ENCODE measurements around the gene MTMR1. TPM values are rescaled to one million over a fixed set of nuclear protein-coding genes. Genes with fewer than 3 reads are reported as not detected.
A peak's percentile ranks its signal among the peaks of the same experiment; 100 is the strongest.

Gene MTMR1
- total and polyA plus RNA-seq, 3 experiments from 2014 or later = 30.9 to 39.7 (median 38.2) TPM

- Mint-ChIP-seq H3K36me3 (peaks cover 0 to 19% (median 0%) of the 10 kb centered on the region in 3 donors), H3K4me3 (no peak overlapping the region), H3K9me3 (no peaks in the 10 kb centered on the region), H3K27me3 (no peaks in the 10 kb centered on the region), H3K27ac (peak overlapping the region in 4 of 8 donors; percentile 7 to 37 (median 30)), H3K4me1 (peaks cover 13 to 53% (median 44%) of the 10 kb centered on the region in 3 donors)
- DNase-seq = no peak
- Histone ChIP-seq H3K36me3 (ENCODE audit: insufficient read depth, low read length) (no peaks in the 10 kb centered on the region), H3K4me1 (ENCODE audit: insufficient read depth, low read length) (no peaks in the 10 kb centered on the region), H3K27me3 (ENCODE audit: insufficient read depth, low read length, poor library complexity, severe bottlenecking) (no peaks in the 10 kb centered on the region), H3K9me3 (ENCODE audit: low read length) (no peaks in the 10 kb centered on the region), H3K27ac (ENCODE audit: low read depth, low read length) (no peak overlapping the region), H3K4me3 (ENCODE audit: low read length) (no peak overlapping the region)
- POLR2A ChIA-PET = interaction anchor here (1.0 kb wide), 1 partner anchor 21 kb away, joined by 3 read pairs; no protein-coding TSS in a partner anchor
- CTCF ChIA-PET = interaction anchor here (0.9 to 1.9 kb wide), 5 partner anchors 19 to 775 kb away, joined by 3 to 12 read pairs (median 4); no protein-coding TSS in a partner anchor
These were observed 22.0 kb downstream of the MTMR1 start for GRCh38 chrX:150715184-150715583.

- ChIA-PET CTCF (interaction anchor here (0.6 to 2.1 kb wide), 2 partner anchors 26 to 36 kb away, joined by 3 to 7 read pairs; no protein-coding TSS in a partner anchor), POLR2A (no interaction called here)
- H3K27me3 ChIP-seq (ENCODE audit: insufficient read depth, low read length, poor library complexity, severe bottlenecking) = no peaks in the 10 kb centered on the region
- DNase-seq = no peak
- peaks cover 0 to 44% (median 3%) of the 10 kb centered on the region in 3 donors for H3K36me3 Mint-ChIP-seq
- no peak overlapping the region for H3K4me3 ChIP-seq (ENCODE audit: low read length)
- peaks cover 20 to 53% (median 44%) of the 10 kb centered on the region in 3 donors for H3K4me1 Mint-ChIP-seq
- H3K4me1 ChIP-seq (ENCODE audit: insufficient read depth, low read length) = no peaks in the 10 kb centered on the region
- no peak overlapping the region for H3K27ac Mint-ChIP-seq
- H3K36me3 ChIP-seq (ENCODE audit: insufficient read depth, low read length) = no peaks in the 10 kb centered on the region
- H3K9me3 ChIP-seq (ENCODE audit: low read length) = no peaks in the 10 kb centered on the region
- no peaks in the 10 kb centered on the region for H3K9me3 Mint-ChIP-seq
- no peak overlapping the region for H3K27ac ChIP-seq (ENCODE audit: low read depth, low read length)
- H3K4me3 Mint-ChIP-seq = no peak overlapping the region
- H3K27me3 Mint-ChIP-seq = no peaks in the 10 kb centered on the region
These were observed 26.4 kb downstream of the MTMR1 start for GRCh38 chrX:150719621-150720020.

GRCh38 chrX:150729956-150730355 lies 36.8 kb downstream of the MTMR1 start:
- Mint-ChIP-seq H3K4me3 (no peak overlapping the region), H3K27ac (no peak overlapping the region), H3K36me3 (peaks cover 0 to 82% (median 6%) of the 10 kb centered on the region in 3 donors), H3K9me3 (no peaks in the 10 kb centered on the region), H3K27me3 (peaks cover 0 to 2% of the 10 kb centered on the region in 2 donors), H3K4me1 (peaks cover 4 to 24% (median 4%) of the 10 kb centered on the region in 3 donors)
- H3K4me1 ChIP-seq (ENCODE audit: insufficient read depth, low read length) = no peaks in the 10 kb centered on the region
- peaks cover 33% of the 10 kb centered on the region for H3K36me3 ChIP-seq (ENCODE audit: insufficient read depth, low read length)
- CTCF ChIA-PET = interaction anchor here (0.7 kb wide), 1 partner anchor 13 kb away, joined by 3 read pairs; no protein-coding TSS in a partner anchor
- no peaks in the 10 kb centered on the region for H3K27me3 ChIP-seq (ENCODE audit: insufficient read depth, low read length, poor library complexity, severe bottlenecking)
- H3K9me3 ChIP-seq (ENCODE audit: low read length) = no peaks in the 10 kb centered on the region
- no peak for DNase-seq
- no peak overlapping the region for H3K4me3 ChIP-seq (ENCODE audit: low read length)
- no peak overlapping the region for H3K27ac ChIP-seq (ENCODE audit: low read depth, low read length)
- POLR2A ChIA-PET = no interaction called here

- no peaks in the 10 kb centered on the region for H3K27me3 ChIP-seq (ENCODE audit: insufficient read depth, low read length, poor library complexity, severe bottlenecking)
- H3K4me3 ChIP-seq (ENCODE audit: low read length) = no peak overlapping the region
- Mint-ChIP-seq H3K4me3 (no peak overlapping the region), H3K36me3 (peaks cover 0 to 82% (median 8%) of the 10 kb centered on the region in 3 donors), H3K9me3 (no peaks in the 10 kb centered on the region), H3K27ac (no peak overlapping the region), H3K4me1 (peaks cover 6 to 24% (median 11%) of the 10 kb centered on the region in 3 donors), H3K27me3 (peaks cover 0 to 2% of the 10 kb centered on the region in 2 donors)
- H3K36me3 ChIP-seq (ENCODE audit: insufficient read depth, low read length) = peaks cover 33% of the 10 kb centered on the region
- CTCF ChIA-PET = no interaction called here
- POLR2A ChIA-PET = no interaction called here
- H3K27ac ChIP-seq (ENCODE audit: low read depth, low read length) = no peak overlapping the region
- no peak for DNase-seq
- no peaks in the 10 kb centered on the region for H3K4me1 ChIP-seq (ENCODE audit: insufficient read depth, low read length)
- no peaks in the 10 kb centered on the region for H3K9me3 ChIP-seq (ENCODE audit: low read length)
These were observed 37.5 kb downstream of the MTMR1 start for GRCh38 chrX:150730719-150731118.

- H3K36me3 ChIP-seq (ENCODE audit: insufficient read depth, low read length) = peaks cover 33% of the 10 kb centered on the region
- H3K9me3 Mint-ChIP-seq = no peaks in the 10 kb centered on the region
- POLR2A ChIA-PET = no interaction called here
These were observed 38.6 kb downstream of the MTMR1 start for GRCh38 chrX:150731795-150732194.

GRCh38 chrX:150736475-150736874 lies 43.3 kb downstream of the MTMR1 start:
- Mint-ChIP-seq H3K36me3 (peaks cover 0 to 93% (median 11%) of the 10 kb centered on the region in 3 donors), H3K27me3 (peaks cover 0 to 2% of the 10 kb centered on the region in 2 donors), H3K9me3 (no peaks in the 10 kb centered on the region), H3K4me3 (peak overlapping the region in 2 of 7 donors; percentile 16 to 64), H3K4me1 (peaks cover 12 to 26% (median 23%) of the 10 kb centered on the region in 3 donors), H3K27ac (peak overlapping the region; percentile 5 to 76 (median 62))
- H3K27me3 ChIP-seq (ENCODE audit: insufficient read depth, low read length, poor library complexity, severe bottlenecking) = no peaks in the 10 kb centered on the region
- no peak for DNase-seq
- POLR2A ChIA-PET = no interaction called here
- peaks cover 21% of the 10 kb centered on the region for H3K36me3 ChIP-seq (ENCODE audit: insufficient read depth, low read length)
- no peak overlapping the region for H3K27ac ChIP-seq (ENCODE audit: low read depth, low read length)
- CTCF ChIA-PET = no interaction called here
- no peaks in the 10 kb centered on the region for H3K4me1 ChIP-seq (ENCODE audit: insufficient read depth, low read length)
- H3K9me3 ChIP-seq (ENCODE audit: low read length) = no peaks in the 10 kb centered on the region
- H3K4me3 ChIP-seq (ENCODE audit: low read length) = no peak overlapping the region

More at GRCh38 chrX:150731795-150732194, 38.6 kb downstream of the MTMR1 start:
- Histone ChIP-seq H3K27ac (ENCODE audit: low read depth, low read length) (no peak overlapping the region), H3K4me1 (ENCODE audit: insufficient read depth, low read length) (no peaks in the 10 kb centered on the region), H3K9me3 (ENCODE audit: low read length) (no peaks in the 10 kb centered on the region), H3K27me3 (ENCODE audit: insufficient read depth, low read length, poor library complexity, severe bottlenecking) (no peaks in the 10 kb centered on the region), H3K4me3 (ENCODE audit: low read length) (no peak overlapping the region)
- no peak overlapping the region for H3K27ac Mint-ChIP-seq
- H3K4me3 Mint-ChIP-seq = no peak overlapping the region
- peaks cover 0 to 84% (median 8%) of the 10 kb centered on the region in 3 donors for H3K36me3 Mint-ChIP-seq
- no peak for DNase-seq
- CTCF ChIA-PET = no interaction called here
- H3K4me1 Mint-ChIP-seq = peaks cover 12 to 26% (median 19%) of the 10 kb centered on the region in 3 donors
- H3K27me3 Mint-ChIP-seq = peaks cover 0 to 2% of the 10 kb centered on the region in 2 donors

- DNase-seq = no peak
- Mint-ChIP-seq H3K4me3 (no peak overlapping the region), H3K27me3 (no peaks in the 10 kb centered on the region), H3K9me3 (no peaks in the 10 kb centered on the region), H3K4me1 (peaks cover 7 to 17% (median 12%) of the 10 kb centered on the region in 3 donors), H3K36me3 (peaks cover 0 to 67% (median 6%) of the 10 kb centered on the region in 3 donors), H3K27ac (no peak overlapping the region)
- H3K36me3 ChIP-seq (ENCODE audit: insufficient read depth, low read length) = no peaks in the 10 kb centered on the region
- ChIA-PET POLR2A (no interaction called here), CTCF (no interaction called here)
- no peaks in the 10 kb centered on the region for H3K4me1 ChIP-seq (ENCODE audit: insufficient read depth, low read length)
- H3K4me3 ChIP-seq (ENCODE audit: low read length) = no peak overlapping the region
- H3K27ac ChIP-seq (ENCODE audit: low read depth, low read length) = no peak overlapping the region
- H3K9me3 ChIP-seq (ENCODE audit: low read length) = no peaks in the 10 kb centered on the region
- H3K27me3 ChIP-seq (ENCODE audit: insufficient read depth, low read length, poor library complexity, severe bottlenecking) = no peaks in the 10 kb centered on the region
These were observed 58.9 kb downstream of the MTMR1 start for GRCh38 chrX:150752124-150752523.

GRCh38 chrX:150753357-150753756 lies 60.2 kb downstream of the MTMR1 start:
- no peaks in the 10 kb centered on the region for H3K27me3 ChIP-seq (ENCODE audit: insufficient read depth, low read length, poor library complexity, severe bottlenecking)
- Mint-ChIP-seq H3K27me3 (no peaks in the 10 kb centered on the region), H3K36me3 (peaks cover 0 to 78% (median 9%) of the 10 kb centered on the region in 3 donors), H3K9me3 (no peaks in the 10 kb centered on the region), H3K4me3 (no peak overlapping the region), H3K27ac (peak overlapping the region in 1 of 8 donors; percentile 14), H3K4me1 (peaks cover 7 to 17% (median 12%) of the 10 kb centered on the region in 3 donors)
- H3K4me1 ChIP-seq (ENCODE audit: insufficient read depth, low read length) = no peaks in the 10 kb centered on the region
- CTCF ChIA-PET = no interaction called here
- no peak for DNase-seq
- POLR2A ChIA-PET = no interaction called here
- no peaks in the 10 kb centered on the region for H3K36me3 ChIP-seq (ENCODE audit: insufficient read depth, low read length)
- H3K9me3 ChIP-seq (ENCODE audit: low read length) = no peaks in the 10 kb centered on the region
- H3K4me3 ChIP-seq (ENCODE audit: low read length) = no peak overlapping the region
- H3K27ac ChIP-seq (ENCODE audit: low read depth, low read length) = no peak overlapping the region

Measured in CD8-positive, alpha-beta memory T cell (primary cell).